SIG-M5 treated with dmso at 0.1 percent for 504 hours (cell line): Measurements from ENCODE around the gene PTBP2.

Experiments used
- DNase-seq: peaks from one replicate; lab custom pipeline; 2025; ENCODE audit not compliant: unreplicated experiment; lab: John Stamatoyannopoulos, UW

PTBP2 gene

DNA sequence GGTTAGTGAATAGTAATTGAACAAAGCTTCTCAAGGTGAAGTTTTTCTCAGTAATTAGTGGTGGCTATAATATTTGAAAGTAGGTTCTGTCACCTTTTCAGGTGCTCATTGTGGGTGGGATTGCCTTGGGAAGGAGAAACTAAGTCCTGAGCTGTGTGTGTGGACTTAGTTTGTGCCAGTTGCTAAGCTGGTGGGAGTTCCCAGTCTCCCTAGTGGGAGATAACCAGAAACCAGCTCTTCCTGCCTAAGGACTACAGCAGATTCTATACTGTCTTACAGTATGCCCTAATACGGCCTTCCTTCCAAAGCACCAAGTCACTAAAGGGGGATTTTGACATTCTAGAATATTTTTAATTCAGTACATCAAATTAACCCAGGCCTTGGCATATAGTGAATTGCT, 94.3 kb downstream of the PTBP2 start:
- no peak for DNase-seq

DNA sequence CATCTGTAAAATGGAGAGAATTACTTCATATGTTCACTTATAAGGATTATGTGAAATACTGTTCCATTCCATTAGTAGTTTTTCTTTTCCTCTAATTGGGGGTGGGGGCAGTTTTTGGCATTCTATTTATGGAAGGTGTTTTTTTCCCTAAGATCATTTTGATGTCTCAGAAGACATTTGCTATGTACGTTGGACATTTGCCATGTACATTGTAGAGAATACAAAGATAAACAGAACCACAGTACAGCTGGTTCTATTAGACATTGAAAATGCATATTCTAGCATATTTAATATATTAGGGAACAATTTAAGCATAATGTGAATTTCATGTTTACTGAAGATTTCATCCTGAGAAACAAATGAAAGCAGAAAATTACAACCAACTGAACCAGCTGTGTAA, 98.5 kb downstream of the PTBP2 start:
- DNase-seq: no peak

DNA sequence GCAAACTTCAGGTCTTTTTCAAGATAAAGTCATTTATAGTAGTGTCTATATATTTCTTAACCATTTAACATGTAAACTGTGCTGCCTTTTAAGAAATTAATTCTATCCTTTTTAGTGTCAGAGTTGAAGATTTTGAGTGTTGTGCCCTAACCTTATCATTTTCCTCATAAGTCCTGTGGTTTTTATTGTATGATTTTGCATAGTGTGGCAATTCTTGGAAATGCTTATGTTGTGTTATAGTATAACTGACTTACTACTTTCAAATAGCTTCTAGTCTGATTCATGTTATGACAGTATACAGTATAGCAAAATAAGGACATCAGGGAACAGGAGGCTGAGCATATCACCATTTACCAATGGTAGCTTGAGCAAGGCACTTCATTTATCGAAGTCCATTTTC, 99.1 kb downstream of the PTBP2 start:
- no peak for DNase-seq

DNA sequence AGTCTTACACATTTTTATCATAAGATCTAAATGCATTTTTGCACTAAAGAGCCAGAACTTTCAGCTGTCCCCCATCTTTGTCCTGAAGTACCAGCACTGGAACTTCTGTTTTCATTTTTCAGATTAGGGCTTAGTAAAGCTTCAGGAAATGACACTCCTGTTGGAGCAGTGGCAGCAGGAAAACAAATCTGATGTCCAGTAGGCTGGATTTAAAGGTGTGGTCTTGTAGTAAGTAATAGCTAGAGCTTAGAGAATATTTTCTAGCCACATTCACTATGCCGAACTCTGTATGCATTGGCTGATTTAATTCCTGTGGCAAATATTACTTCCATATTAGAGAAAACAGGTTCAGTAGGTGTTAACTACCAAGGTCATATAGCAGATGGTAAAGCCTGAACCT, 103.6 kb downstream of the PTBP2 start:
- no peak for DNase-seq

DNA sequence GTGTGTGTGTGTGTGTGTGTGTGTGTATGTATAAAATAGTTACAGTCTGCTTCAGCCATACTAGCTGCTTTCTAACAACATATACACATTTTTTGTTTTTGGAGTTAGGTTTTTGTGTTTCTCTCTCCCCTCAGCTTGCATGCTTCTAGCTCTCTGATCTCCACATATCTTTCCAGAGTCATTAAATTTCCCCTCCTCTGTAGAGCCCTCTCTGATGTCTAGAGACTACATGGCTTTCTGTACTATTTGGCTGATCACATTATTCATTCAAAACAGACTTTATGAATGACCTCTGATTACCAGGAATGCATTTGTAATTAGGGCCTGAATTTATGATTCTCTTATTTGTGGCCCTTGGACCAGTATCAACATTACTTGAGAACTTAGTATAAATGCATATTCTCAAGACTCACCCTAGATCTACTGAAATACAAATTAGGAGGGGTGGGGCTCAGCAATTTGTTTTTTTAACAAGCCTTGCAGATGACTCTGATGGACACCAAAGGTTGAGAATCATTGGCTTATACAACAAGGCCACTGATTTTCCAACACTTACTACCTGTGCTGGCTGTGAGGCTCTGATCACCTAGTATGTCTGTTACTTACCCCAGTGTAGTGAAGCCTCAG, 104.5 kb downstream of the PTBP2 start:
- no peak for DNase-seq

DNA sequence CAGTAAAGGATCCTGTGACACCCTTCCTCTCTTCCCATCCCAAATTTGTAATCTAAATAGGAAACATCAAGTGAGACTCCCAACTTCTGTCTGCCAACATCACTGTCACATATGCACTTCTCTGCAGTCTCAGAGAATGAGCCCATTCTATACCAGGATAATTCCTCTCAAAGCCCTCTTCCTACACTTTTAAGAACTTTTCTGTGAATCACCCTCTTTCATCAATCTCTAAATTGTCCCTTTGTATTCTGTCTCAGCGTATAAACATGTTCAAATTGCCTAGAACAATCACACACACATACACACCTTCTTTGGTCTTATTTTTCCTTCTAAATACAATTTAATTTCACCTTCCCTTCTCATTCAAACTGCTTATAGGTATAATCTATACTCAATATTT, 111.8 kb downstream of the PTBP2 start:
- DNase-seq: no peak

DNA sequence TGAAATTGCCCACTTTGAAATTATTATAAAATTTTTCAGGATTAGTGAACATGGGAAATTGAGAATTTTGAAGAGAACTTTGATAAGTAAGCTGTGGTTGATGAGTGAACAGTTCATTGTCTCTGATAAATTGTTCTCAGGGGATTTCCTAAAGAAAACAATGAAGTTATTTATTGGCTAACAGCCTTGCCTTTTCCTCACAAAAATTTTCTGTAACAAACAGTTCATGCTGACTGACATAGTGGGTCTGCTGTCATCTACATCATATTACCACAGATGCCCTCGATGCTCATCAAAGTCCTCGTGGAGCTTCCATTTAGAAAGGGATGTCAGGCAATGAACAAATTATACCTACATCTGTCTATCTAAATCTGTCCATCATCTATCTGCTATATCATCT, 113.4 kb downstream of the PTBP2 start:
- no peak for DNase-seq

DNA sequence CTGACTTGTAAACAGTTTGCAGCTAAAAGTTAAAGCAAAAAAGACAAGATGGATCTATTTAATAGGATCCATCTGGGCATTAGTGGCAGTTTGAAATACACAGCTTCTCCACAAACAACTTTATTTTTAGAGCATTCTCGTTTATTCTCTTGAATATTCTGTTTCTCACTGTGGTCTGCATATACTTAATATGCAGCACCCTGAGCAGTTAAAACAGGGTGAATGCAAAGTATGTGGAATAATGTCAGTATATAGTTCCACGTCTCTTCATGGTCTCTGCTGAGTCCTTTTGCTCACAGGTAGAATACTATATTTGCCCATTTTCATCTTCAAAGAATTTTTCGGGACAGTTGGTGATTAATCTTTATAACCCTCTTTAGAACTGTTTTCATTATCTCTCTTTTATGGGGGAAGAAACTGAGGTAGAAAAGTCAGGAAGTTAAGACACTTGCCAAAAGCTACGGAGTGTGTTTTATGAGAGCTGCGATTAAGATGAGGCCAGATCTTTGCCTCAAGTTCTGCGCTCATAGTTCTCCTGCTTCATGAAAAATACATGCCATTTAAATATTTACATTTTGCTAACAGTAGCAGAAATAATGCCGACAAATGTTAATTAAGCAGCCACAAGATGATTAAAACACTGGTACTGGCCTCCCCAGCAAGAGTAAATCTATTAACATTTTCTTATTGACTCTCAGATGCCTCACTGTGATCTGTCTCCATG, 115.6 kb downstream of the PTBP2 start:
- no peak for DNase-seq

DNA sequence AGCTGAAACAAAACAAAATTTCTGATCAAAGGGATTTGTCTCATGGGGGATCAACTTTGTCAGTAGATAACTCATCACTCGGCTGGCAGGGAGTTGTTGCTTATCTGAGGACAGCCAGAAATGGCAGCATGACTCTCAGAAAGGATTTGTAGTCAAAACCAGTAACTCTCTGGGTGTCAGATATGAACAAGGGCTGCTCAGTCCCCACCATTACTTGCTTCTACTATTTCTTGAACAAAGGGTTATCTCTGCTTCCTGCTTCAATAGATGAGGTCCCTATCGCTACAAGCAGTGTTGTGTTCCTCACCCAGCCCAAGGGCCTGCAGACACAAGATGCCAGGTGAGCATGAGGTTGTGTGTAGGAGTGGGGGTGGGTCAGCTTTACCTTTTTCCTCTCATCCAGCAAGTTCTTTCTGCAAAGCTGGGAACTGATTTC, 116.2 kb downstream of the PTBP2 start:
- no peak for DNase-seq

DNA sequence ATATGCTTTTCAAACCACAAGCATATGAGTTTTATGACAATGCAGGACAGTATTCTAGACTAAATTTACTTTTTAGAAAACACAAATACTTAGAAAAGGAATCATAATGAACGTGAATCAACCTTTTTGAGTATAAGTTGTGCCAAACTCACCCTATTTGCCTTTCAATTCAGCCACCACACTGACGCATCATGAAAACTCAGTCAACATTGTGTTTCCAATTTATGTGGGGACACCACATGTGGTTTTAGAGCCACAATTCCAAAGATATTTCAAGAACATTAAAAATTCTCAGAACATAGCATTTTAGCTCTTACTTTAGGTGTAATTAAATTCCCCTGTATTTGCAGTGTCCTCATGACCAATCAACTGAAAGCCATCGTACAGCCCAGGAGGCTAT, 118.8 kb downstream of the PTBP2 start:
- DNase-seq: no peak

DNA sequence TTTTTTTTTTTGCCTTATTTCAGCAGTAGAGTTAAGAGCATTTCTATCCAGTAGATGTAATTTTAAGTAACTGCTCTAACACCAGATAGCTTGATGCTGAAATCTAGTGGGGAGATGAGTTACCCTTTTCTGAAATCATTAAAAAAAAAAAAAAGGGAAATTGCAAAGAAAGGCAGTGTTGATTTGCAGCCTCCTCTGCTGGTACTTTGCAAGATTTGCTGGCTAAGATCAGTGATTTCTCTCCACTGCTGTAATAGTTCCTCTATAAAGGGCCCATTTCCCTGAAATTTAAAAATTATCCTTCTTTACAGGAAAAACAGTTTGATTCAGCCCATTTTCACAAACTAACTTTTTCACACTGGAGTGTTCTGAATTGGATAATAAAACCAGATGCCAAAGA, 120.6 kb downstream of the PTBP2 start:
- DNase-seq: peak; percentile 16

DNA sequence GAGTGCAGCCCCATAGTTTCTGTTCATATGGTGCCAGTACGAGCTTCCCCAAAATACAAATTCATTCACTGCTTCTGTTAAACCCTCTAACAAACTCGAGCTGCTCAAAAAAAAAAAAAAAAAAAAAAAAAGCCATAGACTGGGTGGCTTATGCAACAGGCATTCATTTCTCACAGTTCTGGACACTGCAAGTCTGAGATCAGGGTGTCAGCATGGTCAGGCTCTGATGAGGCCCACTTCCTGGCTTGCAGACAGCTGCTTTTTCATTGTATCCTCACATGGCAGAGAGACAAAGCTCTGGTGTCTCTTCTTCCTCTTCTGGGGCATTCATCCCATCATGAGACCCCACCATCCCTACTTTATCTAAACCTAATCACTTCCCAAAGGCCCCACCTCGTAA, 121.6 kb downstream of the PTBP2 start:
- no peak for DNase-seq

DNA sequence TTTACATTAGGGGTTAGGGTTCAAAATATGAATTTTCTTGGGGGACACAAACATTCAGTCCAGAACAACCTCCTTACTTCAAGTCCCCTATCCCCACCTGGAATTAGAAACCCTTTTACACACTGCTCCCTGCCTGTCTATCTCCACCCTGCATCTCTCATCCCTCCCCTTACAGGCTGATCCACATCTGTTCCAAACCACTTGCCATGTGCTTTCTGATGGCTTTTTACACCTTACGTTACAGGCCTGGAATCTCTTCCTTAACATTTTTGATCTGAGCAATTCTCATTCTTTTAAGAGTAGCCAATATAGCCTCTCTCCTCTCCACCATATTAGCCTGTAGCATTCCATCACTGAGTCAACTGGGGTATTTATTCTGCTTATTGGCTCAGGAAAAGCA, 122.0 kb downstream of the PTBP2 start:
- no peak for DNase-seq

DNA sequence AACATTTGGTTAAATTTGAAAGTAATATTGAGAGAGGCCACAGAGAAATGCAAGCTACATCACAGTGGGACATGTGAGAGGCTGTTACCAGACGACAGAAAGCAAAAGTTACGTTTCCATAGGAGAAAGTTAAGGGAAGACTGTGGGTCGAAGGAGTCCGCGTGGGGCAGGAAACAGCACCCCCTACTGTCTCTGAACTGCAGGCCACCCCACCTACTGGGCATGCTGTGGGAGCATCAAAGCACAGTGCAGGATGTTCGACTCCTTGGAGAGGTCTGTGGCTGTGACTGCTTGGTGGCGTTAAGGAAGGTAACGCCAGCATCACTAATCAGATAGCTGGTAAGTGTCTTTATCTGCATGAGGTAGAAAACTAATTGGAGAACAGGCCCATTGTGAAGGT, 123.9 kb downstream of the PTBP2 start:
- DNase-seq: peak; percentile 30

DNA sequence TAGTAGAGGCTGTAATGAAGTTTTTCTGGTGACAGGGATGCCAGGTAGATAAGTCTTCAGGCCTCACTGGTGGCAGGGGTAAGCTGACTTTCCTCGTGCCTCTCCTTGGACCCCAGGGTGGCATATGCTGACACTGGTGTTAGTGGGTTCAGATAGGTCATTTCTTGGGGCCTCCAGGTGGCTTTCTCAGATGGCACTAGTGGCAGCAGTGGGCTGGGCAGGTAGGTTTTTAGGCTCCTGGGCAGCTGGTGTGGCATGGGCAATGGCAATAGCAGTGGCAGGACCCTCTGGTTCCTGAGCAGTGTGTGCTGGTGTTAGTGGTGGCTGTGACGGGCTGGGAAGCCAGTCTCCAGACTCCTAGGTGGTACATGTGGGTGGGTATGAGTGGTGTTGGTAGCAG, 140.3 kb downstream of the PTBP2 start:
- no peak for DNase-seq

DNA sequence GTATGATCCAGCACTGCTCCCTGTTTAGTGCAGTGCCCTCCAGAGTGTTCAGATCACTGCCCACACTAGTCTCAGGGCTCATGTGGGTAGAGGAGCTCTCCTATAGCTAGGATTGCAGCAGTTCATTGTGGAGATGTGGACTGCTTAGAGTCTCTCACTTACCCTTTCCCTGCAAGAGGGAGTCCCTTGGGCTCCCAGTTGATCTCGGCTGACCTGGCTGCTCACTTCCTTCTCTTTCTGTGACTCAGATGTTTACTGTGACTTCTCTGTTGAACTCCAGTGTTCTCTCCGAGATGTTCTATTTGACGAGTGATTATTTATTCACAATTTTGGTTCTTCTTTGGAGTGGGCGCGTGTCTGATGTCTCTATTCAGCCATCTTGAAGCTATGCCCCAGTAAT, 141.9 kb downstream of the PTBP2 start:
- no peak for DNase-seq
